Caco-2 (cell line): Measurements from ENCODE around the gene ZNF334. TPM values are rescaled to one million over a fixed set of nuclear protein-coding genes. Genes with fewer than 3 reads are reported as not detected.

Experiments used
- BruUV-seq: library from RNA; stranded (reverse); fragments of 400-500 nt; replicated peaks from 2 replicates; lab custom pipeline; 2021; lab: Mats Ljungman, UMichigan
- CTCF ChIA-PET: fragments of 300-600 bp; sonication (Branson Sonifier 250); formaldehyde crosslinking; loops from one replicate; lab custom pipeline; 2022; ENCODE audit warnings: antibody characterized with exemption; lab: Charles Lee
- POLR2A ChIA-PET: fragments of 300-600 bp; sonication (Branson Sonifier 250); formaldehyde crosslinking; loops from one replicate; lab custom pipeline; 2022; ENCODE audit warnings: antibody characterized with exemption; lab: Charles Lee
- DNase-seq, 2 experiments: peaks; one replicate each; pipeline versions ENCODE4 v3.0.0 to v3.0.0-alpha.2; 2020 to 2022
- H3K27me3 ChIP-seq: replicated peaks from 2 replicates; pipeline ENCODE4 v1.6.0; 2011; ENCODE audit warnings: low read length; ENCODE audit not compliant: control insufficient read depth, insufficient read depth
- H3K36me3 ChIP-seq: 2 replicates; pipeline ENCODE4 v1.5.1; 2011; ENCODE audit warnings: low read length; ENCODE audit not compliant: control insufficient read depth, insufficient read depth
- H3K4me1 ChIP-seq: fragments of 250-450 bp; sonication (Bioruptor Pico); 2 replicates; pipeline ENCODE4 v1.5.1; 2020; ENCODE audit warnings: mild to moderate bottlenecking
- H3K4me3 ChIP-seq: 2 replicates; pipeline ENCODE4 v1.5.1; 2011; ENCODE audit warnings: low read depth, mild to moderate bottlenecking, control low read depth, low read length
- H3K9me3 ChIP-seq: fragments of 250-450 bp; sonication (Bioruptor Pico); 2 replicates; pipeline ENCODE4 v1.5.1; 2020; ENCODE audit warnings: mild to moderate bottlenecking, moderate library complexity
- H3K27ac Mint-ChIP-seq: one replicate; pipeline ENCODE4 v1.8.0; 2022; ENCODE audit warnings: mixed read lengths; ENCODE audit not compliant: unreplicated experiment
- H3K27me3 Mint-ChIP-seq: one replicate; pipeline ENCODE4 v1.8.0; 2022; ENCODE audit warnings: mixed read lengths; ENCODE audit not compliant: insufficient read depth, unreplicated experiment
- H3K36me3 Mint-ChIP-seq: one replicate; pipeline ENCODE4 v1.8.0; 2022; ENCODE audit warnings: mild to moderate bottlenecking, mixed read lengths; ENCODE audit not compliant: insufficient read depth, unreplicated experiment
- H3K4me1 Mint-ChIP-seq: one replicate; pipeline ENCODE4 v1.8.0; 2022; ENCODE audit warnings: low read depth, mixed read lengths; ENCODE audit not compliant: unreplicated experiment
- H3K4me3 Mint-ChIP-seq: one replicate; pipeline ENCODE4 v1.8.0; 2022; ENCODE audit warnings: mild to moderate bottlenecking, moderate library complexity, mixed read lengths; ENCODE audit not compliant: unreplicated experiment
- H3K9me3 Mint-ChIP-seq: one replicate; pipeline ENCODE4 v1.8.0; 2022; ENCODE audit warnings: mixed read lengths; ENCODE audit not compliant: unreplicated experiment
- intact Hi-C: fragments of 100-400 bp; cut with micrococcal nuclease; formaldehyde crosslinking; loops from one replicate; pipeline ENCODE4 v1.10.0; 2022; ENCODE audit not compliant: unreplicated experiment
- total RNA-seq: library from RNA; stranded (reverse); gene quantifications from 2 replicates; pipeline ENCODE4 v1.2.3, GENCODE V29; 2022
- TF ChIP-seq, protein P1 (sequence below), 2 experiments: fragments of 200-600 bp in 1 of 2; IDR thresholded peaks; 1 replicate in 1 of 2; 2 replicates in 1 of 2; pipeline versions ENCODE4 v1.5.1 to v1.8.0; 2011 to 2022; ENCODE audit warnings: antibody characterized with exemption in 1 of 2, control low read depth in 1 of 2, inconsistent platforms in 1 of 2, low read depth in 1 of 2, low read length in 1 of 2, mild to moderate bottlenecking in 1 of 2, moderate library complexity in 1 of 2; ENCODE audit not compliant: insufficient read depth in 1 of 2, severe bottlenecking in 1 of 2, unreplicated experiment in 1 of 2

The ZNF334 gene
- total RNA-seq, 1 experiment from 2014 or later, result not detected

DNA sequence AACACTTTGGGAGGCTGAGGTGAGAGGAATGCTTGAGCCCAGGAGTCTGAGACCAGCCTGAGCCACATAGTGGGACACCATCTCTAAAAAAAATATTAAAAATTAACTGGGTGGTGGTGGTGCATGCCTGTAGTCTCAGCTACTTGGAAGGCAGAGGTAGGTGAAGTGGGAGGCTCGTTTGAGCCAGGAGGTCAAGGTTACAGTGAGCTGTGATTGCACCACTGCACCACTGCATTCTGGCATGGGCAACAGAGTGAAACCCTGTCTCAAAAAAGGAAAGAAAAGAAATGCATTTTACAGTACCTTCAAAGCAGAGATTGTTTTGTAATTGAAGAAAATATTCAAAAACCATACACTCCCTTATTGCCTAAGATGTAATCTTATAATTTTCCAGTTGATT is 30.6 kb upstream of the ZNF334 start:
- no TSS peak for BruUV-seq
- H3K27ac Mint-ChIP-seq, result no peak overlapping the region
- H3K4me1 Mint-ChIP-seq, result no peaks in the 10 kb centered on the region
- peaks cover 8% of the 10 kb centered on the region for H3K27me3 Mint-ChIP-seq
- Histone ChIP-seq H3K4me3 (no peak overlapping the region), H3K4me1 (no peaks in the 10 kb centered on the region), H3K36me3 (no peaks in the 10 kb centered on the region), H3K27me3 (no peaks in the 10 kb centered on the region; the same call in 1 of the 2 replicates), H3K9me3 (no peaks in the 10 kb centered on the region)
- intact Hi-C loops, result no loop called here
- no peak for DNase-seq
- TF ChIP-seq, protein P1, sequence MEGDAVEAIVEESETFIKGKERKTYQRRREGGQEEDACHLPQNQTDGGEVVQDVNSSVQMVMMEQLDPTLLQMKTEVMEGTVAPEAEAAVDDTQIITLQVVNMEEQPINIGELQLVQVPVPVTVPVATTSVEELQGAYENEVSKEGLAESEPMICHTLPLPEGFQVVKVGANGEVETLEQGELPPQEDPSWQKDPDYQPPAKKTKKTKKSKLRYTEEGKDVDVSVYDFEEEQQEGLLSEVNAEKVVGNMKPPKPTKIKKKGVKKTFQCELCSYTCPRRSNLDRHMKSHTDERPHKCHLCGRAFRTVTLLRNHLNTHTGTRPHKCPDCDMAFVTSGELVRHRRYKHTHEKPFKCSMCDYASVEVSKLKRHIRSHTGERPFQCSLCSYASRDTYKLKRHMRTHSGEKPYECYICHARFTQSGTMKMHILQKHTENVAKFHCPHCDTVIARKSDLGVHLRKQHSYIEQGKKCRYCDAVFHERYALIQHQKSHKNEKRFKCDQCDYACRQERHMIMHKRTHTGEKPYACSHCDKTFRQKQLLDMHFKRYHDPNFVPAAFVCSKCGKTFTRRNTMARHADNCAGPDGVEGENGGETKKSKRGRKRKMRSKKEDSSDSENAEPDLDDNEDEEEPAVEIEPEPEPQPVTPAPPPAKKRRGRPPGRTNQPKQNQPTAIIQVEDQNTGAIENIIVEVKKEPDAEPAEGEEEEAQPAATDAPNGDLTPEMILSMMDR (IDR thresholded peaks at IDR 0.05; ENCODE audit: insufficient read depth in 1 of 2, low read depth in 1 of 2, low read length in 1 of 2, severe bottlenecking in 1 of 2, unreplicated experiment in 1 of 2), result no peak
- POLR2A ChIA-PET, result no interaction called here
- CTCF ChIA-PET, result no interaction called here
- H3K36me3 Mint-ChIP-seq, result no peaks in the 10 kb centered on the region
- no peak overlapping the region for H3K4me3 Mint-ChIP-seq
- H3K9me3 Mint-ChIP-seq, result no peaks in the 10 kb centered on the region

DNA sequence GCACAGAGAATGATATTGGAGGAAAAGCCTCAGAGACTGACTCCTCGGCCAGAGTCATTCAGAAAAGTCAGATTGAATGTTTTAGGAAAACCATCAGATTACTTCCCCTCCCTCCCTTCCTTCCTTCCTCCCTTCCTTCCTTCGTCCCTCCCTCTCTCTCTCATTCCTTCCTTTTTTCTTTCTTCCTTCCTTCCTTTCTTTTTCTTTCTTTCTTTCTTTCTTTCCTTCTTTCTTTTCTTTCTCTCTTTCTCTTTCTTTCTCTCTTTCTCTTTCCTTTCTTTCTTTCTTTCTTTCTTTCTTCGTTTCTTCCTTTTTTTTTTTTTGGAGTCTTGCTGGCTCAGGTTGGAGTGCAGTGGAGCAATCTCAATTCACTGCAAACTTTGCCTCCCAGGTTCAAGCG is 29.7 kb upstream of the ZNF334 start:
- Mint-ChIP-seq H3K27me3 (peaks cover 11% of the 10 kb centered on the region), H3K4me1 (no peaks in the 10 kb centered on the region), H3K4me3 (no peak overlapping the region), H3K27ac (no peak overlapping the region), H3K36me3 (no peaks in the 10 kb centered on the region), H3K9me3 (no peaks in the 10 kb centered on the region)
- Histone ChIP-seq H3K4me1 (no peaks in the 10 kb centered on the region), H3K9me3 (no peaks in the 10 kb centered on the region), H3K27me3 (no peaks in the 10 kb centered on the region; the same call in 1 of the 2 replicates), H3K4me3 (no peak overlapping the region), H3K36me3 (no peaks in the 10 kb centered on the region)
- intact Hi-C loops, result no loop called here
- no TSS peak for BruUV-seq
- CTCF ChIA-PET, result interaction anchor here (0.8 kb wide), 1 partner anchor 210 kb away, joined by 3 read pairs; no protein-coding TSS in a partner anchor
- DNase-seq, result no peak
- POLR2A ChIA-PET, result no interaction called here
- TF ChIP-seq, protein P1 (IDR thresholded peaks at IDR 0.05; ENCODE audit: insufficient read depth in 1 of 2, low read depth in 1 of 2, low read length in 1 of 2, severe bottlenecking in 1 of 2, unreplicated experiment in 1 of 2), result no peak

DNA sequence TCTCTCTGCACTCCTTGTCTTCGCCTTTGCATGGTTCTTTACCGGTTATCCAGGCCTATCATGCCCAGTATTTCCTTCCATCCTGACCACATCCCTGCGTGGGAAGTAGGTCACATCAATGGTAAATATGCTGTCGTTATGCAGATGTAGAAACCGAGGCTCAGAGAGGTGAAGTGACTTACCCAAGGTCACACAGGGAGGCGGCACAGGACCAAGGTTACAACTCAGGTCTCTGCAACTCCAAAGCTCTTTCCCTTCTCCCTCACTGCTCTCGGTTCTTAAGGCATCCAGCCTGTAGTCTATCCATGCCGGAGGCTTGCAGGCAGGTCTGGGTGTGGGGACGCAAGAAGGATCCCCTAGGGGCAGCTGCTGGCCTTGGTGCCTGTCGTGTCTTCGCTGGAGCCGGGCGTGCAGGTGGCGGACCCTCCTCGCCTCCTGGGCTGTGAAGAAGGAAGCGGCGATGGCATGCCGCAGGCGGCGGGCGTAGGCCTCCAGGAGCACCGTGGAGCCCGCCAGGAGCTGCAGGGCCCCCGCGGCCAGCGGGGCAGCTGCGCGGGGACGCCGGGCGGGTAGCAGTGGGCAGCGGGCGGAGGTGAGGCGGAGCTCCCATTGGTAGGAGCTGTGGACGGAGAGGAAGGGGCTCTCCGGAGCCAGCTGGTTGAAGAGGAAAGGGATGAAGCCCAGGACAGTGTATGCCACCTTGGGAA is 28.0 kb upstream of the ZNF334 start:
- H3K36me3 ChIP-seq, result no peaks in the 10 kb centered on the region
- TF ChIP-seq, protein P1 (IDR thresholded peaks at IDR 0.05; ENCODE audit: insufficient read depth in 1 of 2, low read depth in 1 of 2, low read length in 1 of 2, severe bottlenecking in 1 of 2, unreplicated experiment in 1 of 2), result no peak
- H3K27me3 ChIP-seq, result no peaks in the 10 kb centered on the region; the same call in 1 of the 2 replicates
- no peaks in the 10 kb centered on the region for H3K4me1 ChIP-seq
- no peak for DNase-seq
- Mint-ChIP-seq H3K9me3 (no peaks in the 10 kb centered on the region), H3K36me3 (no peaks in the 10 kb centered on the region), H3K27me3 (peaks cover 14% of the 10 kb centered on the region), H3K4me1 (no peaks in the 10 kb centered on the region), H3K4me3 (no peak overlapping the region), H3K27ac (no peak overlapping the region)
- ChIA-PET CTCF (no interaction called here), POLR2A (no interaction called here)
- no peaks in the 10 kb centered on the region for H3K9me3 ChIP-seq
- no TSS peak for BruUV-seq
- intact Hi-C loops, result no loop called here
- H3K4me3 ChIP-seq, result no peak overlapping the region
